H1 (cell line): ENCODE data around the gene ZSCAN20. TPM values are rescaled to one million over a fixed set of nuclear protein-coding genes. Genes with fewer than 3 reads are reported as not detected.
A peak's percentile ranks its signal among the peaks of the same experiment; 100 is the strongest.

ENCODE experiments used
- CTCF ChIA-PET: fragments of 300-600 bp; sonication (Branson Sonifier 250); formaldehyde crosslinking; loops from one replicate; lab custom pipeline; 2021; ENCODE audit not compliant: partially characterized antibody; lab: Charles Lee
- POLR2A ChIA-PET: fragments of 300-600 bp; sonication (Branson Sonifier 250); formaldehyde crosslinking; loops from one replicate; lab custom pipeline; 2021; ENCODE audit warnings: inconsistent platforms; ENCODE audit not compliant: partially characterized antibody; lab: Charles Lee
- DNase-seq, 2 experiments: peaks; one replicate each; pipeline versions ENCODE4 v3.0.0 to v3.0.0-alpha.2; 2010 to 2022; ENCODE audit warnings: low spot score in 2 of 2, low read depth in 1 of 2, mixed read lengths in 1 of 2
- FAIRE-seq: peaks from 2 replicates; lab custom pipeline; 2011; peaks lifted over from hg19 to GRCh38; lab: Jason Lieb, UNC
- H2AFZ ChIP-seq: 2 replicates; pipeline ENCODE4 v1.8.1; 2012; ENCODE audit warnings: low read length, inconsistent platforms
- H2AK5ac ChIP-seq: 2 replicates; pipeline ENCODE4 v1.6.1; 2013; ENCODE audit warnings: low read depth, low read length
- H2BK120ac ChIP-seq: replicated peaks from 2 replicates; pipeline ENCODE3; 2013; ENCODE audit warnings: low read depth, low read length, inconsistent platforms
- H2BK12ac ChIP-seq: 2 replicates; pipeline ENCODE4 v1.6.1; 2013; ENCODE audit warnings: low read depth, low read length
- H2BK15ac ChIP-seq: 2 replicates; pipeline ENCODE4 v1.6.1; 2013; ENCODE audit warnings: low read length
- H2BK20ac ChIP-seq: 2 replicates; pipeline ENCODE4 v1.6.1; 2013; ENCODE audit warnings: low read length
- H2BK5ac ChIP-seq: 2 replicates; pipeline ENCODE4 v1.6.1; 2013; ENCODE audit warnings: low read depth, low read length
- H3K14ac ChIP-seq: 2 replicates; pipeline ENCODE4 v1.6.1; 2013; ENCODE audit warnings: inconsistent platforms; ENCODE audit not compliant: insufficient read length
- H3K18ac ChIP-seq: 2 replicates; pipeline ENCODE4 v1.6.1; 2013; ENCODE audit warnings: low read length; ENCODE audit errors: extremely low read depth
- H3K23ac ChIP-seq: 2 replicates; pipeline ENCODE4 v1.6.1; 2013; ENCODE audit warnings: inconsistent platforms; ENCODE audit not compliant: insufficient read length
- H3K23me2 ChIP-seq: 2 replicates; pipeline ENCODE4 v1.6.1; 2013; ENCODE audit warnings: low read depth, low read length
- H3K27ac ChIP-seq: 2 replicates; pipeline ENCODE4 v1.6.1; 2011; ENCODE audit warnings: low read depth, low read length, inconsistent platforms
- H3K27me3 ChIP-seq, 4 experiments: replicated peaks in 1 of 4; 1 replicate in 1 of 4; 2 replicates in 3 of 4; pipeline versions ENCODE4 v1.6.1 to v1.8.1; 2011 to 2013; ENCODE audit warnings: low read length in 3 of 4, mild to moderate bottlenecking in 3 of 4, inconsistent platforms in 2 of 4, mixed read lengths in 2 of 4, moderate library complexity in 1 of 4; ENCODE audit not compliant: control insufficient read depth in 3 of 4, insufficient read depth in 3 of 4; ENCODE audit errors: extremely low read depth in 1 of 4
- H3K36me3 ChIP-seq, 4 experiments: 2 replicates each; pipeline versions ENCODE4 v1.6.1 to v1.8.1; 2011 to 2013; ENCODE audit warnings: mild to moderate bottlenecking in 4 of 4, low read length in 3 of 4, moderate library complexity in 2 of 4, control low read depth in 1 of 4, inconsistent platforms in 1 of 4; ENCODE audit not compliant: insufficient read depth in 4 of 4, control insufficient read depth in 2 of 4
- H3K4ac ChIP-seq: replicated peaks from 2 replicates; pipeline ENCODE3; 2013; ENCODE audit warnings: low read length, low read depth, mixed read lengths, inconsistent platforms; ENCODE audit not compliant: insufficient read length
- H3K4me1 ChIP-seq, 4 experiments: replicated peaks in 1 of 4; 1 replicate in 1 of 4; 2 replicates in 3 of 4; pipeline versions ENCODE4 v1.6.1 to v1.8.1; 2011 to 2013; ENCODE audit warnings: low read length in 3 of 4, inconsistent platforms in 2 of 4, mixed read lengths in 1 of 4; ENCODE audit not compliant: insufficient read depth in 4 of 4, control insufficient read depth in 3 of 4
- H3K4me2 ChIP-seq, 2 experiments: 2 replicates each; pipeline versions ENCODE4 v1.6.1 to v1.8.1; 2011 to 2013; ENCODE audit warnings: low read depth in 2 of 2, low read length in 2 of 2, control low read depth in 1 of 2, inconsistent platforms in 1 of 2, mild to moderate bottlenecking in 1 of 2; ENCODE audit not compliant: insufficient read depth in 1 of 2
- H3K4me3 ChIP-seq, 4 experiments: fragments of 200-600, 300-600 bp in 1 of 4; sonication (generic), shearing (Covaris generic), sonication (Bioruptor Twin) in 1 of 4; 2 replicates each; pipeline versions ENCODE4 v1.5.1 to v1.8.1; 2011 to 2016; ENCODE audit warnings: low read length in 4 of 4, low read depth in 3 of 4, control low read depth in 2 of 4, inconsistent platforms in 2 of 4, mild to moderate bottlenecking in 2 of 4, mixed read lengths in 1 of 4, moderate library complexity in 1 of 4; ENCODE audit not compliant: insufficient read depth in 2 of 4; ENCODE audit errors: extremely low read depth in 1 of 4
- H3K56ac ChIP-seq: replicated peaks from 2 replicates; pipeline ENCODE3; 2013; ENCODE audit warnings: low read depth, mild to moderate bottlenecking, mixed read lengths, low read length, inconsistent platforms; ENCODE audit not compliant: insufficient read length
- H3K79me1 ChIP-seq: 2 replicates; pipeline ENCODE4 v1.6.1; 2013; ENCODE audit warnings: low read depth, low read length, control low read depth
- H3K79me2 ChIP-seq, 2 experiments: 2 replicates each; pipeline versions ENCODE4 v1.6.1 to v1.8.1; 2012 to 2013; ENCODE audit warnings: low read length in 2 of 2, mild to moderate bottlenecking in 2 of 2, inconsistent platforms in 1 of 2; ENCODE audit not compliant: insufficient read depth in 2 of 2, control insufficient read depth in 1 of 2
- H3K9ac ChIP-seq, 4 experiments: replicated peaks in 1 of 4; 1 replicate in 1 of 4; 2 replicates in 3 of 4; pipeline versions ENCODE4 v1.6.1 to v1.8.1; 2011 to 2013; ENCODE audit warnings: low read depth in 3 of 4, low read length in 3 of 4, control low read depth in 2 of 4, mild to moderate bottlenecking in 2 of 4, moderate library complexity in 2 of 4, inconsistent platforms in 1 of 4; ENCODE audit errors: extremely low read depth in 1 of 4
- H3K9me3 ChIP-seq, 2 experiments: 2 replicates each; pipeline versions ENCODE4 v1.6.1 to v1.8.1; 2012 to 2013; ENCODE audit warnings: mild to moderate bottlenecking in 2 of 2, moderate library complexity in 2 of 2, control low read depth in 1 of 2, inconsistent platforms in 1 of 2, low read depth in 1 of 2, low read length in 1 of 2, mixed read lengths in 1 of 2; ENCODE audit not compliant: insufficient read depth in 2 of 2
- H4K20me1 ChIP-seq, 2 experiments: replicated peaks in 1 of 2; 2 replicates each; pipeline versions ENCODE3 to v1.8.1; 2011 to 2013; ENCODE audit warnings: inconsistent platforms in 2 of 2, low read length in 2 of 2, mild to moderate bottlenecking in 1 of 2; ENCODE audit not compliant: insufficient read depth in 2 of 2, control insufficient read depth in 1 of 2
- H4K5ac ChIP-seq: 2 replicates; pipeline ENCODE4 v1.6.1; 2013; ENCODE audit warnings: low read length, low read depth, mixed read lengths, inconsistent platforms; ENCODE audit not compliant: insufficient read length
- H4K8ac ChIP-seq: 2 replicates; pipeline ENCODE4 v1.8.0; 2013; ENCODE audit warnings: mild to moderate bottlenecking, moderate library complexity, low read length, inconsistent platforms; ENCODE audit not compliant: insufficient read depth; ENCODE audit errors: extremely low read depth
- H4K91ac ChIP-seq: replicated peaks from 2 replicates; pipeline ENCODE3; 2013; ENCODE audit warnings: low read length, mixed read lengths, inconsistent platforms; ENCODE audit not compliant: insufficient read length
- ATF2 ChIP-seq: IDR thresholded peaks from 2 replicates; pipeline ENCODE4 v1.6.1; 2012; ENCODE audit warnings: low read length, inconsistent platforms
- SP4 ChIP-seq: IDR thresholded peaks from 2 replicates; pipeline ENCODE4 v1.6.1; 2012; ENCODE audit warnings: low read length, inconsistent platforms
- USF2 ChIP-seq: IDR thresholded peaks from 2 replicates; pipeline ENCODE4 v1.6.1; 2011; ENCODE audit warnings: low read length, improper control_type of control experiment
- whole genome bisulfite sequencing, 2 experiments: shearing (Covaris generic) in 1 of 2; methylation state at CpG; one replicate each; pipeline versions ENCODE4 v1.1.6 to v1.1.7; 2013 to 2015; ENCODE audit warnings: low lambda C conversion rate in 2 of 2, mixed read lengths in 2 of 2, inconsistent platforms in 1 of 2, low coverage in 1 of 2, missing lambda C conversion rate in 1 of 2; ENCODE audit not compliant: insufficient replicate concordance in 2 of 2, insufficient coverage in 1 of 2, insufficient read length in 1 of 2; ENCODE audit errors: extremely low coverage in 1 of 2, missing lambda C conversion rate in 1 of 2; 5-methylcytosine and 5-hydroxymethylcytosine counted together
- polyA plus RNA-seq, 7 experiments: library from polyadenylated mRNA; depleted of rRNA in 3 of 7; stranded (reverse) in 5 of 7; unstranded in 2 of 7; fragments of >200 nt in 5 of 7; fragments of 200-250 nt in 2 of 7; gene quantifications; 1 replicate in 5 of 7; 2 replicates in 1 of 7; 4 replicates in 1 of 7; pipeline versions ENCODE4 v1.2.1 to v1.2.3, GENCODE V29; 2011 to 2013; ENCODE audit warnings: missing spikeins in 2 of 7, mixed read lengths in 2 of 7
- total RNA-seq: library from RNA; stranded (reverse); fragmentation: NEBNext Ultra II Directional; extraction: Animal tissue kit (Norgen Biotek cat#: 25700); gene quantifications from 2 replicates; pipeline ENCODE4 v1.2.1, GENCODE V29; 2021

Gene ZSCAN20
- total and polyA plus RNA-seq, 2 of the 8 experiments (the other 6 are each of a cell fraction or from before 2014, with no cell fraction given), result 0.70 to 3.4 TPM

- Histone ChIP-seq H3K14ac (no peak overlapping the region), H3K23me2 (no peaks in the 10 kb centered on the region), H2BK15ac (no peak overlapping the region), H3K4ac (no peak overlapping the region), H3K56ac (no peak overlapping the region), H4K8ac (no peak overlapping the region), H3K4me2 (no peak overlapping the region), H2BK20ac (no peak overlapping the region), H2AK5ac (no peak overlapping the region), H3K9me3 (no peaks in the 10 kb centered on the region), H3K23ac (no peak overlapping the region), H3K27me3 (no peaks in the 10 kb centered on the region), H3K18ac (no peak overlapping the region), H2BK5ac (no peak overlapping the region), H3K9ac (no peak overlapping the region), H3K79me2 (no peaks in the 10 kb centered on the region), H2BK12ac (no peak overlapping the region), H4K20me1 (no peaks in the 10 kb centered on the region), H3K36me3 (no peaks in the 10 kb centered on the region), H4K5ac (no peak overlapping the region), H4K91ac (no peak overlapping the region), H2AFZ (no peak overlapping the region), H3K4me1 (peaks cover 0 to 5% (median 2%) of the 10 kb centered on the region in 4 experiments; a peak in 2 of 7 replicates), H3K79me1 (no peaks in the 10 kb centered on the region), H2BK120ac (no peak overlapping the region), H3K27ac (no peak overlapping the region), H3K4me3 (no peak overlapping the region)
- POLR2A ChIA-PET, result no interaction called here
- 82% methylated on average over 6 of the region's 6 CpGs; no CpG with 5 or more reads in 1 of the 2 experiments for WGBS, 2 experiments
- DNase-seq, result no peak
- no peak for FAIRE-seq
- TF ChIP-seq ATF2 (no peak), USF2 (peak; percentile 48), SP4 (no peak)
- CTCF ChIA-PET, result interaction anchor here (0.8 to 2.6 kb wide), 7 partner anchors 11 to 143 kb away, joined by 3 to 10 read pairs (median 3); no protein-coding TSS in a partner anchor
These were observed 33.9 kb upstream of the ZSCAN20 start for GRCh38 chr1:33438364-33439160.
